Lower leg skin (tissue), 3 donors: ENCODE results near the gene TEF.

Experiments used
- CTCF ChIP-seq, 3 donors: fragments of 450-650 bp; IDR thresholded peaks; one replicate each; pipeline ENCODE4 v1.5.1; 2016; ENCODE audit warnings: antibody characterized with exemption in 3 of 3, mild to moderate bottlenecking in 3 of 3, moderate library complexity in 2 of 3
- POLR2A ChIP-seq, 2 donors: fragments of 450-650 bp; IDR thresholded peaks; one replicate each; pipeline ENCODE4 v1.6.1; 2016 to 2017; ENCODE audit warnings: antibody characterized with exemption in 2 of 2, mild to moderate bottlenecking in 1 of 2, moderate library complexity in 1 of 2

- TF ChIP-seq POLR2A (IDR thresholded peaks at IDR 0.05) (no peak), CTCF (IDR thresholded peaks at IDR 0.05) (no peak)
These were observed 26.8 kb upstream of the TEF start for GRCh38 chr22:41354979-41355378.
